Stomach (tissue), 9 donors: ENCODE results near the gene MRAS. TPM values are rescaled to one million over a fixed set of nuclear protein-coding genes. Genes with fewer than 3 reads are reported as not detected.
"Not testable (repeated sequence)": the region's sequence is repeated elsewhere in the genome, so short reads cannot be mapped to it uniquely, and the experiment has no call there.

Experiments used
- DNase-seq, 2 donors: peaks; one replicate each; pipeline versions ENCODE4 v3.0.0 to v3.0.0-alpha.2; 2013 to 2019
- H3K27ac ChIP-seq, 5 donors: fragments of 200-600 bp in 4 of 5; sonication (generic) in 4 of 5; one replicate each; pipeline ENCODE4 v1.5.1; 2013 to 2019; ENCODE audit warnings: mild to moderate bottlenecking in 1 of 5, moderate library complexity in 1 of 5
- H3K27me3 ChIP-seq, 3 donors: fragments of 200-600 bp; sonication (generic); one replicate each; pipeline ENCODE4 v1.5.1; 2017 to 2019; ENCODE audit warnings: mixed run types in 1 of 3
- H3K36me3 ChIP-seq, 4 donors: fragments of 200-600 bp; sonication (generic); 1 replicate in 3 of 4; 2 replicates in 1 of 4; pipeline ENCODE4 v1.5.1; 2016 to 2019
- H3K4me1 ChIP-seq, 4 donors: fragments of 200-600 bp; sonication (generic); one replicate each; pipeline ENCODE4 v1.5.1; 2016 to 2019
- H3K4me3 ChIP-seq, 4 donors: fragments of 200-600 bp; sonication (generic) in 3 of 4; one replicate each; pipeline ENCODE4 v1.5.1; 2016 to 2019; ENCODE audit warnings: mild to moderate bottlenecking in 1 of 4
- H3K9me3 ChIP-seq, 4 donors: fragments of 200-600 bp; sonication (generic); one replicate each; pipeline ENCODE4 v1.5.1; 2016 to 2019
- CTCF ChIP-seq, 7 experiments: fragments of 450-650 bp in 4 of 7; fragments of 200-600 bp in 3 of 7; sonication (generic) in 3 of 7; IDR thresholded peaks; one replicate each; pipeline ENCODE4 v1.5.1; 2016 to 2019; ENCODE audit warnings: antibody characterized with exemption in 7 of 7, control low read depth in 2 of 7, mild to moderate bottlenecking in 1 of 7
- EP300 ChIP-seq: sonication (generic); formaldehyde crosslinking; IDR thresholded peaks from one replicate; pipeline ENCODE4 v1.6.1; 2017; ENCODE audit warnings: antibody characterized with exemption
- POLR2A ChIP-seq, 4 donors: fragments of 450-650 bp; IDR thresholded peaks; one replicate each; pipeline ENCODE4 v1.6.1; 2016; ENCODE audit warnings: antibody characterized with exemption in 4 of 4, control low read depth in 2 of 4, mild to moderate bottlenecking in 1 of 4, moderate library complexity in 1 of 4
- POLR2AphosphoS5 ChIP-seq, 3 donors: sonication (generic); formaldehyde crosslinking; IDR thresholded peaks; one replicate each; pipeline ENCODE4 v1.6.1; 2016; ENCODE audit warnings: antibody characterized with exemption in 3 of 3
- WGBS, 5 donors: extraction: QIAGEN DNeasy Blood & Tissue Kit in 3 of 5; methylation state at CpG; one replicate each; pipeline versions ENCODE4 v1.1.5 to v1.1.7; 2013 to 2018; 5-methylcytosine and 5-hydroxymethylcytosine counted together
- intact Hi-C: fragments of 100-400 bp; cut with DNase I; formaldehyde crosslinking; loops from one replicate; pipeline ENCODE4 v1.15.1; 2023; ENCODE audit warnings: low total_unique reads
- polyA plus RNA-seq, 3 donors: library from polyadenylated mRNA; stranded (reverse); fragments of 200-250 nt; gene quantifications; one replicate each; pipeline ENCODE4 v1.2.3, GENCODE V29; 2013
- total RNA-seq, 5 donors: library from RNA; depleted of rRNA; stranded (reverse); fragments of >200 nt; gene quantifications; one replicate each; pipeline versions ENCODE4 v1.1.0 to v1.2.3, GENCODE V29; 2014 to 2016
- donor health status: healthy with polysubstance abuse.
- donor health status: Bipolar disorder and iron deficiency.
- donor health status: healthy.

The MRAS gene
- total and polyA plus RNA-seq, 8 donors, result 4.4 to 28.0 (median 10.5) TPM

GRCh38 chr3:138375447-138375846, 27.1 kb downstream of the MRAS start:
- H3K36me3 ChIP-seq, result peaks cover 0 to 24% (median 6%) of the 10 kb centered on the region in 4 donors
- intact Hi-C loops, result no loop called here
- 75 to 81% (median 78%) methylated on average over 4 of the region's 4 CpGs for WGBS, 5 donors
- no peak overlapping the region for H3K27ac ChIP-seq
- DNase-seq, result no peak
- TF ChIP-seq EP300, result no peak
- peaks cover 0 to 5% (median 0%) of the 10 kb centered on the region in 4 donors for H3K4me1 ChIP-seq
- no peaks in the 10 kb centered on the region for H3K9me3 ChIP-seq
- no peaks in the 10 kb centered on the region for H3K27me3 ChIP-seq
- no peak overlapping the region for H3K4me3 ChIP-seq

GRCh38 chr3:138376663-138377062, 28.3 kb downstream of the MRAS start:
- no peak for TF ChIP-seq POLR2AphosphoS5 (IDR thresholded peaks at IDR 0.05)
- TF ChIP-seq EP300, result no peak
- TF ChIP-seq CTCF (IDR thresholded peaks at IDR 0.05), result no peak
- no peak for TF ChIP-seq POLR2A (IDR thresholded peaks at IDR 0.05)
- no peak for DNase-seq
- Histone ChIP-seq H3K36me3 (peaks cover 0 to 24% (median 6%) of the 10 kb centered on the region in 4 donors), H3K27ac (no peak overlapping the region), H3K4me1 (peaks cover 4 to 10% (median 5%) of the 10 kb centered on the region in 4 donors), H3K27me3 (no peaks in the 10 kb centered on the region), H3K9me3 (no peaks in the 10 kb centered on the region), H3K4me3 (no peak overlapping the region)
- 70 to 79% (median 71%) methylated on average over 2 of the region's 2 CpGs for WGBS, 5 donors
- intact Hi-C loops, result no loop called here

GRCh38 chr3:138377212-138377611, 28.8 kb downstream of the MRAS start:
- Histone ChIP-seq H3K4me1 (peaks cover 8 to 16% (median 10%) of the 10 kb centered on the region in 4 donors), H3K36me3 (peaks cover 0 to 24% (median 6%) of the 10 kb centered on the region in 4 donors)
- WGBS, 5 donors, result 90 to 96% (median 95%) methylated on average over 11 of the region's 11 CpGs
- DNase-seq, intact Hi-C loops, H3K4me3 ChIP-seq, H3K9me3 ChIP-seq, H3K27ac ChIP-seq, H3K27me3 ChIP-seq: not testable (repeated sequence)

- TF ChIP-seq POLR2AphosphoS5 (IDR thresholded peaks at IDR 0.05), result no peak
- TF ChIP-seq POLR2A (IDR thresholded peaks at IDR 0.05), result no peak
- TF ChIP-seq EP300, result no peak
- no peak for TF ChIP-seq CTCF (IDR thresholded peaks at IDR 0.05)
- Histone ChIP-seq H3K36me3 (peaks cover 0 to 24% (median 6%) of the 10 kb centered on the region in 4 donors), H3K4me1 (peaks cover 8 to 22% (median 16%) of the 10 kb centered on the region in 4 donors), H3K4me3 (no peak overlapping the region), H3K9me3 (no peaks in the 10 kb centered on the region), H3K27ac (no peak overlapping the region), H3K27me3 (no peaks in the 10 kb centered on the region)
- 75 to 87% (median 86%) methylated on average over 5 of the region's 5 CpGs for WGBS, 5 donors
- intact Hi-C loops, result no loop called here
- DNase-seq, result no peak
Observed at GRCh38 chr3:138377804-138378203, 29.4 kb downstream of the MRAS start.

- Histone ChIP-seq H3K36me3 (peaks cover 0 to 19% (median 6%) of the 10 kb centered on the region in 4 donors), H3K9me3 (no peaks in the 10 kb centered on the region), H3K4me1 (peaks cover 8 to 22% (median 19%) of the 10 kb centered on the region in 4 donors), H3K4me3 (no peak overlapping the region), H3K27ac (no peak overlapping the region), H3K27me3 (no peaks in the 10 kb centered on the region)
- intact Hi-C loops, result no loop called here
- no peak for DNase-seq
- WGBS, 5 donors, result 82 to 91% (median 88%) methylated on average over 5 of the region's 5 CpGs
- no peak for TF ChIP-seq POLR2A (IDR thresholded peaks at IDR 0.05)
- no peak for TF ChIP-seq EP300
- no peak for TF ChIP-seq CTCF (IDR thresholded peaks at IDR 0.05)
- TF ChIP-seq POLR2AphosphoS5 (IDR thresholded peaks at IDR 0.05), result no peak
Observed at GRCh38 chr3:138378331-138378730, 30.0 kb downstream of the MRAS start.
